Measurements from ENCODE around the gene LMAN1L.

GRCh38 chr15:74837482-74838136 lies 25.0 kb downstream of the LMAN1L start:
- TF ChIP-seq CTCF (IDR thresholded peaks at IDR 0.05; ENCODE audit: poor library complexity, severe bottlenecking) (no peak), EZH2 (IDR thresholded peaks at IDR 0.05; ENCODE audit: borderline replicate concordance, insufficient read depth, low read length, poor library complexity, severe bottlenecking) (no peak), POLR2AphosphoS5 (IDR thresholded peaks at IDR 0.05) (no peak), EP300 (conservative IDR thresholded peaks at IDR 0.05; ENCODE audit: poor library complexity, severe bottlenecking) (no peak), MXI1 (conservative IDR thresholded peaks at IDR 0.05; ENCODE audit: poor library complexity, severe bottlenecking) (no peak), REST (IDR thresholded peaks at IDR 0.05; ENCODE audit: borderline replicate concordance) (no peak), SMC3 (conservative IDR thresholded peaks at IDR 0.05; ENCODE audit: poor library complexity) (no peak), TAF1 (IDR thresholded peaks at IDR 0.05; ENCODE audit: low read depth) (no peak), RAD21 (conservative IDR thresholded peaks at IDR 0.05) (no peak)

All from neural cell (in vitro differentiated cells).